Spleen (tissue), 7 donors: ENCODE measurements around the gene FAF1.

ENCODE experiments used
- POLR2A ChIP-seq, 3 donors: fragments of 450-650 bp; IDR thresholded peaks; one replicate each; pipeline ENCODE4 v1.5.1; 2017; ENCODE audit warnings: antibody characterized with exemption in 3 of 3, mild to moderate bottlenecking in 1 of 3
- TF ChIP-seq, protein P1 (sequence below), 11 experiments: fragments of 200-600 bp in 7 of 11; fragments of 450-650 bp in 4 of 11; sonication (generic) in 4 of 11; IDR thresholded peaks in 8 of 11; conservative IDR thresholded peaks in 3 of 11; 1 replicate in 7 of 11; 2 replicates in 4 of 11; pipeline versions ENCODE4 v1.4.0 to v1.8.0; 2016 to 2021; ENCODE audit warnings: antibody characterized with exemption in 11 of 11, inconsistent platforms in 4 of 11, mild to moderate bottlenecking in 1 of 11
- donor health status: DM: no; HTN: no; CAD: no; lungs with moderate emphysema.
- donor health status: DM: no; HTN: no; CAD: no.
- donor health status: DM: no; HTN: no; CAD: no.

DNA sequence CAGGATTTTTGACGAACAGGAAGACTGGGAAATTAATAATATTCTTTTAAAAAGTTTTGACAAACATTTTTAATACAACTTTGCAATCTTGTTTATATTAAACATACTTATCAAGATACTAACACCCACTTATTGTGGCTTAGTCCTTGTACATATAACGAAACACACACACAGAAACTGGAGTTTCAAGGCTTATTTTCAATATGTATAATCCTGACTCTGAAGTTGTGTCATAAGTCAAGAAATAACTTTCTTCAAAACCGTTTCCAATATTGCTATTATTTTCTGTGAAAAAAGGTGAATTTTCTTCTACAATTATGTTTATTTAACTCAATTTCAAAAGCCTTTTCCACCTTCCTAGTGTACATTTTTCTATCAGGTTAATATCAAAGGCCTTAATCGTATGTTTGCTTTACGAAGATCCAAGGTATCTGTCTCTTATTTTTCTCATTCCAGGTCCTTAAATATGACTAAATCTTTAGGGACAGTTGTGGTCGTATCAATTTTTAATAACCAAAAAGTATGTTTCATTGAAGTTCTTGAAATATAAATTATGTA, 11.8 kb upstream of the FAF1 start:
- TF ChIP-seq, protein P1, sequence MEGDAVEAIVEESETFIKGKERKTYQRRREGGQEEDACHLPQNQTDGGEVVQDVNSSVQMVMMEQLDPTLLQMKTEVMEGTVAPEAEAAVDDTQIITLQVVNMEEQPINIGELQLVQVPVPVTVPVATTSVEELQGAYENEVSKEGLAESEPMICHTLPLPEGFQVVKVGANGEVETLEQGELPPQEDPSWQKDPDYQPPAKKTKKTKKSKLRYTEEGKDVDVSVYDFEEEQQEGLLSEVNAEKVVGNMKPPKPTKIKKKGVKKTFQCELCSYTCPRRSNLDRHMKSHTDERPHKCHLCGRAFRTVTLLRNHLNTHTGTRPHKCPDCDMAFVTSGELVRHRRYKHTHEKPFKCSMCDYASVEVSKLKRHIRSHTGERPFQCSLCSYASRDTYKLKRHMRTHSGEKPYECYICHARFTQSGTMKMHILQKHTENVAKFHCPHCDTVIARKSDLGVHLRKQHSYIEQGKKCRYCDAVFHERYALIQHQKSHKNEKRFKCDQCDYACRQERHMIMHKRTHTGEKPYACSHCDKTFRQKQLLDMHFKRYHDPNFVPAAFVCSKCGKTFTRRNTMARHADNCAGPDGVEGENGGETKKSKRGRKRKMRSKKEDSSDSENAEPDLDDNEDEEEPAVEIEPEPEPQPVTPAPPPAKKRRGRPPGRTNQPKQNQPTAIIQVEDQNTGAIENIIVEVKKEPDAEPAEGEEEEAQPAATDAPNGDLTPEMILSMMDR (IDR thresholded peaks at IDR 0.05 in 8 of 11, conservative IDR thresholded peaks at IDR 0.05 in 3 of 11): no peak
- no peak for TF ChIP-seq POLR2A (IDR thresholded peaks at IDR 0.05)
